Gastrocnemius medialis (tissue), 4 donors: ENCODE data around the gene CACNA1C. TPM values are rescaled to one million over a fixed set of nuclear protein-coding genes. Genes with fewer than 3 reads are reported as not detected.

Experiments
- ATAC-seq, 2 donors: fragments of 150-250 bp; one replicate each; pipeline ENCODE4 v1.9.1; 2016
- DNase-seq, 2 donors: peaks; one replicate each; pipeline ENCODE4 v3.0.0-alpha.2; 2019
- H3K27ac ChIP-seq, 4 donors: fragments of 200-600 bp; sonication (generic); 1 replicate in 1 of 4; 2 replicates in 3 of 4; pipeline ENCODE4 v1.5.1; 2016 to 2018; ENCODE audit warnings: mild to moderate bottlenecking in 2 of 4, moderate library complexity in 1 of 4
- H3K27me3 ChIP-seq, 3 donors: fragments of 200-600 bp; sonication (generic) in 2 of 3; 1 replicate in 1 of 3; 2 replicates in 2 of 3; pipeline versions ENCODE4 v1.5.1 to v1.6.0; 2016 to 2019; ENCODE audit warnings: mild to moderate bottlenecking in 1 of 3, moderate library complexity in 1 of 3
- H3K36me3 ChIP-seq, 2 donors: fragments of 200-600 bp; sonication (generic) in 1 of 2; one replicate each; pipeline ENCODE4 v1.5.1; 2017 to 2018
- H3K4me1 ChIP-seq, 2 donors: fragments of 200-600 bp; sonication (generic) in 1 of 2; one replicate each; pipeline ENCODE4 v1.5.1; 2016 to 2017; ENCODE audit warnings: mild to moderate bottlenecking in 2 of 2
- H3K4me3 ChIP-seq, 4 donors: fragments of 200-600 bp; sonication (generic) in 3 of 4; 1 replicate in 1 of 4; 2 replicates in 3 of 4; pipeline ENCODE4 v1.5.1; 2016 to 2019; ENCODE audit warnings: mild to moderate bottlenecking in 2 of 4
- H3K9me3 ChIP-seq, 3 donors: fragments of 200-600 bp; sonication (generic) in 2 of 3; 1 replicate in 1 of 3; 2 replicates in 2 of 3; pipeline ENCODE4 v1.5.1; 2016 to 2019
- POLR2A ChIP-seq, 2 donors: fragments of 450-650 bp; IDR thresholded peaks; one replicate each; pipeline ENCODE4 v1.6.1; 2017; ENCODE audit warnings: antibody characterized with exemption in 2 of 2, mild to moderate bottlenecking in 2 of 2, moderate library complexity in 2 of 2
- in situ Hi-C, 4 donors: fragments of 200-750 bp; cut with MboI; loops; one replicate each; pipeline versions ENCODE4 v1.15.0 to v1.8.0; 2017; ENCODE audit warnings: low sequenced_read_pairs in 4 of 4
- intact Hi-C: fragments of 100-400 bp; cut with DNase I; formaldehyde crosslinking; loops from one replicate; pipeline ENCODE4 v1.15.1; 2023; ENCODE audit warnings: low total_unique reads
- total RNA-seq, 4 donors: library from RNA; depleted of rRNA; stranded (reverse); fragments of >200 nt; gene quantifications; one replicate each; pipeline versions ENCODE4 v1.1.0 to v1.2.3, GENCODE V29; 2016
- TF ChIP-seq, protein P1 (sequence below), 5 experiments: fragments of 450-650 bp in 3 of 5; fragments of 200-600 bp in 2 of 5; sonication (generic) in 2 of 5; IDR thresholded peaks in 4 of 5; conservative IDR thresholded peaks in 1 of 5; 1 replicate in 4 of 5; 2 replicates in 1 of 5; pipeline ENCODE4 v1.5.1; 2016 to 2019; ENCODE audit warnings: antibody characterized with exemption in 5 of 5, mild to moderate bottlenecking in 3 of 5, moderate library complexity in 3 of 5

Gene CACNA1C
- total RNA-seq, 4 donors from 2014 or later: 0.80 to 1.8 (median 0.91) TPM

DNA sequence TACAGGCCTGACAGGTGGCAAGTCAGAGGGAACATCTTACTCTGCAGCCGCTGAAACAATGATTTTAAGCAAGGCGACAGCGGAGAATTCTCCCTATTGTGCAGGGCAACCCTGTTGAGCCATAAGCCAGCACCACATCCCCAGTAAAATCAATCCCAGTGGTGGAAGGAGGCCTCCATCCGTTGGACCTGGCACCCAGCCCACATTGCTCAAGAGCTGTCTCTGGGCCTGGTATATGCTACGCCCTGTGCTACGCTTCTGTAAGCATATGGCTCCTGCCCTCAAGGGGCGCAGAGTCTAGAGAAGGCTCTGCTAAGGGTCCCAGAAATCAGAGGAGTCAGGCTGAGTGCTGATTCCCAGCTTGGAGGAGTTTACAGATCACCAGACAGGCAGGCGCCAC, 265.5 kb downstream of the CACNA1C start:
- ATAC-seq (no peak), DNase-seq (no peak)
- TF ChIP-seq POLR2A (IDR thresholded peaks at IDR 0.05): no peak
- TF ChIP-seq, protein P1, sequence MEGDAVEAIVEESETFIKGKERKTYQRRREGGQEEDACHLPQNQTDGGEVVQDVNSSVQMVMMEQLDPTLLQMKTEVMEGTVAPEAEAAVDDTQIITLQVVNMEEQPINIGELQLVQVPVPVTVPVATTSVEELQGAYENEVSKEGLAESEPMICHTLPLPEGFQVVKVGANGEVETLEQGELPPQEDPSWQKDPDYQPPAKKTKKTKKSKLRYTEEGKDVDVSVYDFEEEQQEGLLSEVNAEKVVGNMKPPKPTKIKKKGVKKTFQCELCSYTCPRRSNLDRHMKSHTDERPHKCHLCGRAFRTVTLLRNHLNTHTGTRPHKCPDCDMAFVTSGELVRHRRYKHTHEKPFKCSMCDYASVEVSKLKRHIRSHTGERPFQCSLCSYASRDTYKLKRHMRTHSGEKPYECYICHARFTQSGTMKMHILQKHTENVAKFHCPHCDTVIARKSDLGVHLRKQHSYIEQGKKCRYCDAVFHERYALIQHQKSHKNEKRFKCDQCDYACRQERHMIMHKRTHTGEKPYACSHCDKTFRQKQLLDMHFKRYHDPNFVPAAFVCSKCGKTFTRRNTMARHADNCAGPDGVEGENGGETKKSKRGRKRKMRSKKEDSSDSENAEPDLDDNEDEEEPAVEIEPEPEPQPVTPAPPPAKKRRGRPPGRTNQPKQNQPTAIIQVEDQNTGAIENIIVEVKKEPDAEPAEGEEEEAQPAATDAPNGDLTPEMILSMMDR (IDR thresholded peaks at IDR 0.05 in 4 of 5, conservative IDR thresholded peaks at IDR 0.05 in 1 of 5): no peak
- no peak overlapping the region for H3K4me3 ChIP-seq
- in situ Hi-C loops (no loop called here), intact Hi-C loops (no loop called here)
- H3K36me3 ChIP-seq: no peaks in the 10 kb centered on the region
- H3K27ac ChIP-seq: no peak overlapping the region
- H3K9me3 ChIP-seq: no peaks in the 10 kb centered on the region
- H3K4me1 ChIP-seq: peaks cover 3 to 6% of the 10 kb centered on the region in 2 donors
- no peaks in the 10 kb centered on the region for H3K27me3 ChIP-seq

DNA sequence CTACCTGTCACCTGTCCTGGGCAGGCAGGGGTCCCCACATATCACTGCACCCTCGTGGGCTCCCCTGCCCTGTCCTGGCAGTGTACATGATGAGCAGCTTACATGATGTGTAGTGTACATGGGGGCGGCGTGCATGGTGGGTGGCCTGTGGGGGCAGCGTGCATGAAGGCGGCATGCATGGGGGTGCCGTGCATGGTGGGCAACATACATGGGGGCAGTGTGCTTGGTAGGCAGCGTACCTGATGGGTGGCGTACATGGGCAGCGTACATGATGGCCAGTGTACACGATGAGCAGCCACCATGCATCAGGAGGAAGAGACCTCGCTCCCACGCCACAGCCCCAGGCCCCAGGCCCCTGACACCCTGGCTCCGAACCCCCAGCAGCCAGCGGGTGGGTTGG, 266.3 kb downstream of the CACNA1C start:
- ATAC-seq (no peak), DNase-seq (no peak)
- peaks cover 11 to 14% of the 10 kb centered on the region in 2 donors for H3K4me1 ChIP-seq

DNA sequence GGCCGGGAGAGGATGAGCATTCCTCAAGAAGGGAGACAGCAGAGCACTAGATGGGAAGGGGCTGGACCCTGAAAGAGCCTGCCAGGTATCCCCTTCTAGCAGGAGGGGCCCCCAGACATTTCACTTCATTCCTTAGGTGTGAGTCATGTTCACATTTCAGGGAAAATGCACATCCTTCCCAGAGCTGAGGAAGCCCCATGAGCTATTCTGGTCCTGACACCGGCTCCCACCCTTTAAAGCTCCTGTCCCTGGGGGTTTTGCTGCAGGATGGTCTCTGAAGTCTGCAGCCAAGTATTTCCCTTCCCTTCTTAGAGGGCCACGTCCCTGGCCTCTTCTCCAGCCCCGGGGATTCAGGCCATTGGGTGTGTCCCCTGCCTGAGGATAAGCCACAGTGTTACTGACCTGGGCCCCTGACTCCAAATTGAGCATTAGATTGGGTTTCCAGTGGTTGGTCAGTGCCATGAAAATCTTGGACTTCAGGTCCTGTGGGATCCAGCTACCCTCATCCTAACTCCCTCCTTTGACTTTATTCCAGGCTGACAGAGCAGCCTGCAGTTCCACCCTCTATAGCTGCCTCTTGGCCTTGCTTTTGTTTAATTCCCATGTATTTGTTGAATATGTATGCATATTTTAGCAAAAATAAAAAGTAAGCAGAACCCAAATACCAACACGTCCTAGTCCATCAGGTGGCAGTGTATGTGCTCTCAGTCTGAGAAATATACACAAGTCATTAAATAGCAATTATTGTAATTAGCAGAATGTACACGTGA, 267.1 kb downstream of the CACNA1C start:
- in situ Hi-C loops: no loop called here
- TF ChIP-seq, protein P1 (IDR thresholded peaks at IDR 0.05 in 4 of 5, conservative IDR thresholded peaks at IDR 0.05 in 1 of 5): no peak
- no peak for TF ChIP-seq POLR2A (IDR thresholded peaks at IDR 0.05)

More for the DNA sequence above, 266.3 kb downstream of the CACNA1C start:
- H3K4me3 ChIP-seq: no peak overlapping the region
- no peaks in the 10 kb centered on the region for H3K27me3 ChIP-seq
- H3K36me3 ChIP-seq: no peaks in the 10 kb centered on the region
- no peak overlapping the region for H3K27ac ChIP-seq
- intact Hi-C loops: no loop called here
- in situ Hi-C loops: no loop called here
- TF ChIP-seq POLR2A (IDR thresholded peaks at IDR 0.05): no peak
- TF ChIP-seq, protein P1 (IDR thresholded peaks at IDR 0.05 in 4 of 5, conservative IDR thresholded peaks at IDR 0.05 in 1 of 5): no peak
- no peaks in the 10 kb centered on the region for H3K9me3 ChIP-seq

DNA sequence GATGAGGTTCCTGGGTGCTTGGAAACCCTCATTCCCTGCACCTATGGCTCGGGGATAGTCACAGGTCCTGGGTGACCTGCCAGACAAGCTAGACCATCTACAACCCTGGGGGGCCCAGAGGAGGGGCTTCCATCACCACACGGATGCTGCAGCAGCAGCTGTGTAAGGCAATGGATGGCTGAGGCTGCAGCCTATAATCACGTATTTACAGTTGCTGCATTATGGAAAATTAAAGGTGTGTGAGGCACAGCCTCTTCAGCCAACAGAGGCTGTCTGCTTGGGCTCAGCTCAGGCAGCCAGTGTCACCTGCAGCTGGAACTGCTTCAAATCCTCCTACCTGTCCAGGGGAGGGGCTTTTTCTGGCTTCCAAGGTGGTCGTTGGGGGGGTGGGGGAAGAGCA, 268.1 kb downstream of the CACNA1C start:
- ATAC-seq (no peak), DNase-seq (no peak)
- peaks cover 24 to 25% of the 10 kb centered on the region in 2 donors for H3K4me1 ChIP-seq
- H3K27ac ChIP-seq: no peak overlapping the region
- H3K9me3 ChIP-seq: no peaks in the 10 kb centered on the region
- H3K27me3 ChIP-seq: no peaks in the 10 kb centered on the region
- in situ Hi-C loops (no loop called here), intact Hi-C loops (no loop called here)
- H3K4me3 ChIP-seq: no peak overlapping the region
- H3K36me3 ChIP-seq: no peaks in the 10 kb centered on the region
- TF ChIP-seq, protein P1 (IDR thresholded peaks at IDR 0.05 in 4 of 5, conservative IDR thresholded peaks at IDR 0.05 in 1 of 5): no peak
- TF ChIP-seq POLR2A (IDR thresholded peaks at IDR 0.05): no peak

More for the DNA sequence above, 267.1 kb downstream of the CACNA1C start:
- intact Hi-C loops: no loop called here
- ATAC-seq (no peak), DNase-seq (no peak)
- no peaks in the 10 kb centered on the region for H3K27me3 ChIP-seq
- H3K27ac ChIP-seq: no peak overlapping the region
- no peaks in the 10 kb centered on the region for H3K36me3 ChIP-seq
- H3K4me1 ChIP-seq: peaks cover 19 to 22% of the 10 kb centered on the region in 2 donors
- no peak overlapping the region for H3K4me3 ChIP-seq
- H3K9me3 ChIP-seq: no peaks in the 10 kb centered on the region
